Liver (tissue), 9 donors: Measurements from ENCODE around the gene ATXN8OS. TPM values are rescaled to one million over a fixed set of nuclear protein-coding genes. Genes with fewer than 3 reads are reported as not detected.

ENCODE experiments used
- DNase-seq: peaks from one replicate; pipeline ENCODE4 v3.0.0-alpha.2; 2017; ENCODE audit warnings: low spot score
- H3K27ac ChIP-seq, 2 donors: one replicate each; pipeline ENCODE4 v1.7.0; 2013; ENCODE audit warnings: inconsistent platforms in 2 of 2, low read length in 2 of 2, control low read depth in 1 of 2, low read depth in 1 of 2, mild to moderate bottlenecking in 1 of 2
- H3K27me3 ChIP-seq, 4 donors: one replicate each; pipeline versions ENCODE4 v1.6.1 to v1.7.0; 2013; ENCODE audit warnings: low read length in 3 of 4, inconsistent platforms in 1 of 4, mild to moderate bottlenecking in 1 of 4, moderate library complexity in 1 of 4; ENCODE audit not compliant: control insufficient read depth in 4 of 4, insufficient read depth in 4 of 4
- H3K36me3 ChIP-seq, 4 donors: one replicate each; pipeline versions ENCODE4 v1.6.1 to v1.7.0; 2013; ENCODE audit warnings: low read length in 3 of 4, mild to moderate bottlenecking in 3 of 4, low read depth in 1 of 4, moderate library complexity in 1 of 4; ENCODE audit not compliant: control insufficient read depth in 4 of 4, insufficient read depth in 3 of 4
- H3K4me1 ChIP-seq, 4 donors: one replicate each; pipeline versions ENCODE4 v1.6.1 to v1.7.0; 2013; ENCODE audit warnings: low read length in 3 of 4, mild to moderate bottlenecking in 3 of 4, moderate library complexity in 1 of 4; ENCODE audit not compliant: control insufficient read depth in 4 of 4, insufficient read depth in 4 of 4
- H3K4me3 ChIP-seq, 3 donors: one replicate each; pipeline versions ENCODE4 v1.6.1 to v1.7.0; 2013; ENCODE audit warnings: low read length in 3 of 3, control low read depth in 1 of 3, low read depth in 1 of 3, mild to moderate bottlenecking in 1 of 3
- H3K9ac ChIP-seq, 2 donors: one replicate each; pipeline ENCODE4 v1.7.0; 2013; ENCODE audit warnings: low read length in 2 of 2, mild to moderate bottlenecking in 2 of 2, moderate library complexity in 2 of 2, control low read depth in 1 of 2, low read depth in 1 of 2
- H3K9me3 ChIP-seq, 4 donors: one replicate each; pipeline versions ENCODE4 v1.6.1 to v1.7.0; 2013; ENCODE audit warnings: low read length in 3 of 4; ENCODE audit not compliant: control insufficient read depth in 4 of 4
- CTCF ChIP-seq: fragments of 150-350 bp; IDR thresholded peaks from 2 replicates; pipeline ENCODE4 v1.5.1; 2017; ENCODE audit warnings: improper control_type of control experiment, low read depth, low read length; ENCODE audit not compliant: missing input control
- EGR1 ChIP-seq, 2 donors: IDR thresholded peaks; 2 replicates each; pipeline ENCODE4 v1.6.1; 2016 to 2018; ENCODE audit warnings: antibody characterized with exemption in 2 of 2, low read depth in 2 of 2
- FOXA1 ChIP-seq: IDR thresholded peaks from 2 replicates; pipeline ENCODE4 v1.6.1; 2016; ENCODE audit warnings: antibody characterized with exemption
- FOXA2 ChIP-seq: IDR thresholded peaks from 2 replicates; pipeline ENCODE4 v1.6.1; 2016; ENCODE audit warnings: antibody characterized with exemption
- GABPA ChIP-seq, 2 donors: IDR thresholded peaks in 1 of 2; conservative IDR thresholded peaks in 1 of 2; 2 replicates each; pipeline ENCODE4 v1.6.1; 2016; ENCODE audit warnings: antibody characterized with exemption in 2 of 2, mild to moderate bottlenecking in 1 of 2, moderate library complexity in 1 of 2
- HNF4A ChIP-seq, 2 donors: conservative IDR thresholded peaks; 2 replicates each; pipeline ENCODE4 v1.6.1; 2016; ENCODE audit warnings: antibody characterized with exemption in 2 of 2, mild to moderate bottlenecking in 2 of 2
- HNF4G ChIP-seq: IDR thresholded peaks from 2 replicates; pipeline ENCODE4 v1.6.1; 2016; ENCODE audit warnings: antibody characterized with exemption
- JUND ChIP-seq, 2 donors: IDR thresholded peaks; 2 replicates each; pipeline ENCODE4 v1.6.1; 2016; ENCODE audit warnings: antibody characterized with exemption in 2 of 2
- NR2F2 ChIP-seq: IDR thresholded peaks from 2 replicates; pipeline ENCODE4 v1.6.1; 2016; ENCODE audit warnings: antibody characterized with exemption
- RAD21 ChIP-seq, 2 donors: IDR thresholded peaks; 2 replicates each; pipeline ENCODE4 v1.6.1; 2016; ENCODE audit warnings: antibody characterized with exemption in 2 of 2, mild to moderate bottlenecking in 2 of 2
- REST ChIP-seq: IDR thresholded peaks from 2 replicates; pipeline ENCODE4 v1.6.1; 2016; ENCODE audit warnings: antibody characterized with exemption, mild to moderate bottlenecking
- RXRA ChIP-seq, 2 donors: IDR thresholded peaks; 2 replicates each; pipeline ENCODE4 v1.6.1; 2017 to 2018; ENCODE audit warnings: antibody characterized with exemption in 2 of 2, mild to moderate bottlenecking in 1 of 2
- SP1 ChIP-seq: IDR thresholded peaks from 2 replicates; pipeline ENCODE4 v1.6.1; 2018; ENCODE audit warnings: antibody characterized with exemption, mild to moderate bottlenecking
- TAF1 ChIP-seq: conservative IDR thresholded peaks from 2 replicates; pipeline ENCODE4 v1.6.1; 2016; ENCODE audit warnings: antibody characterized with exemption, mild to moderate bottlenecking
- YY1 ChIP-seq: IDR thresholded peaks from 2 replicates; pipeline ENCODE4 v1.6.1; 2016; ENCODE audit warnings: antibody characterized with exemption, mild to moderate bottlenecking
- WGBS: extraction: QIAGEN DNeasy Blood & Tissue Kit; methylation state at CpG from one replicate; pipeline ENCODE4 v1.1.7; 2013; 5-methylcytosine and 5-hydroxymethylcytosine counted together
- polyA plus RNA-seq, 2 donors: library from polyadenylated mRNA; stranded (reverse) in 1 of 2; unstranded in 1 of 2; fragments of 200-250 nt in 1 of 2; fragments of >200 nt in 1 of 2; fragmentation: Nextera tagmentation in 1 of 2; extraction: Ambion mirVana in 1 of 2; gene quantifications; one replicate each; pipeline versions ENCODE4 v1.2.1 to v1.2.3, GENCODE V29; 2013 to 2015
- total RNA-seq, 2 donors: library from RNA; depleted of rRNA; stranded (reverse); fragments of >200 nt; gene quantifications; one replicate each; pipeline ENCODE4 v1.2.3, GENCODE V29; 2014
- TF ChIP-seq, protein P1 (sequence below): IDR thresholded peaks from 2 replicates; pipeline ENCODE4 v1.6.1; 2016; ENCODE audit warnings: antibody characterized with exemption
- TF ChIP-seq, protein P2 (sequence below): IDR thresholded peaks from 2 replicates; pipeline ENCODE4 v1.6.1; 2016; ENCODE audit warnings: antibody characterized with exemption
- TF ChIP-seq, protein P3 (sequence below): IDR thresholded peaks from 2 replicates; pipeline ENCODE4 v1.6.1; 2016; ENCODE audit warnings: antibody characterized with exemption
- donor health status: healthy.
- donor health status: healthy.
- donor health status: healthy.
- donor health status: healthy.
- donor health status: healthy.

Gene ATXN8OS
- total and polyA plus RNA-seq, 4 donors: not detected

DNA sequence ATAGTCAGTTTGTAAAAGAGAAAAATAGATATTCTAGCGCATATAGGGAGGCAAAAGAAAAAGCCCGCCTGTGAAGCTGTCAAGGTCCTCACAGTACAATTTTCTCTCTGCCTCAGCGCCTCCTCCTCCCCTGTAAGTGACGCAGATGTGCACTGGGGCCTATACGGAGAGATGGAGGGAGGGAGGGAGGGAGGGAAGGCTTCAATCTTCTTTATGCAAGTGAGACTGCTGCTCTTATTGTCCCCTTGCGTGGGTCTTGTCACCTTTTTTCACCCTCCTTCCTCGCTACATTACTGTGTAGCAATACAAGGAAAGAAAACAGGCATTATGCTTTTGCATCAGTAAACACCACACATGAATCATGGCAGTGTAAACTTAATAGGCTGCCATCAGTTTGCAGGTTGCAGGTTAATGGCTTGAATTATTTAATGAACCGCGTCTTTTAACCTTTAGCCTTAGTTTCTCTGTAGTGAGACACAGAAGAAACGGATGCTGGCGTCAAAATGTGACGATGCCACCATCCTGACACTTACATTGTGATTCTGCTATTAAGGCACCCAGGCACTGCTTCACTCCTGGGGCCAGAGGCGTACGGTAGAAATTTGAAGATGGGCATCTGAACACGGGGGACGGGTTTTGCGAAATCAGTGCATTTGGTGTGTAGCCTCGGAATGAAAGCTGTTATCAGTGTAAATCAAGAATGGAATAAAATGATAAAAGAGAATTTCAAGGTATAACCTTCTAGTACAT lies 905 bp downstream of the ATXN8OS start, which contains the start of gene KLHL1:
Gene KLHL1 (minus strand): TSS at position 97 of the 750 bp plus-strand sequence. CDS start 753 bp downstream, outside the sequence.
- TF ChIP-seq TAF1 (no peak), YY1 (no peak), FOXA2 (no peak)
- TF ChIP-seq, protein P1, sequence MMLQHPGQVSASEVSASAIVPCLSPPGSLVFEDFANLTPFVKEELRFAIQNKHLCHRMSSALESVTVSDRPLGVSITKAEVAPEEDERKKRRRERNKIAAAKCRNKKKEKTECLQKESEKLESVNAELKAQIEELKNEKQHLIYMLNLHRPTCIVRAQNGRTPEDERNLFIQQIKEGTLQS: no peak
- TF ChIP-seq, protein P2, sequence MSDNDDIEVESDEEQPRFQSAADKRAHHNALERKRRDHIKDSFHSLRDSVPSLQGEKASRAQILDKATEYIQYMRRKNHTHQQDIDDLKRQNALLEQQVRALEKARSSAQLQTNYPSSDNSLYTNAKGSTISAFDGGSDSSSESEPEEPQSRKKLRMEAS: no peak
- TF ChIP-seq, protein P3, sequence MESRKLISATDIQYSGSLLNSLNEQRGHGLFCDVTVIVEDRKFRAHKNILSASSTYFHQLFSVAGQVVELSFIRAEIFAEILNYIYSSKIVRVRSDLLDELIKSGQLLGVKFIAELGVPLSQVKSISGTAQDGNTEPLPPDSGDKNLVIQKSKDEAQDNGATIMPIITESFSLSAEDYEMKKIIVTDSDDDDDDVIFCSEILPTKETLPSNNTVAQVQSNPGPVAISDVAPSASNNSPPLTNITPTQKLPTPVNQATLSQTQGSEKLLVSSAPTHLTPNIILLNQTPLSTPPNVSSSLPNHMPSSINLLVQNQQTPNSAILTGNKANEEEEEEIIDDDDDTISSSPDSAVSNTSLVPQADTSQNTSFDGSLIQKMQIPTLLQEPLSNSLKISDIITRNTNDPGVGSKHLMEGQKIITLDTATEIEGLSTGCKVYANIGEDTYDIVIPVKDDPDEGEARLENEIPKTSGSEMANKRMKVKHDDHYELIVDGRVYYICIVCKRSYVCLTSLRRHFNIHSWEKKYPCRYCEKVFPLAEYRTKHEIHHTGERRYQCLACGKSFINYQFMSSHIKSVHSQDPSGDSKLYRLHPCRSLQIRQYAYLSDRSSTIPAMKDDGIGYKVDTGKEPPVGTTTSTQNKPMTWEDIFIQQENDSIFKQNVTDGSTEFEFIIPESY: no peak
- WGBS: 58% methylated on average over 18 of the region's 18 CpGs

DNA sequence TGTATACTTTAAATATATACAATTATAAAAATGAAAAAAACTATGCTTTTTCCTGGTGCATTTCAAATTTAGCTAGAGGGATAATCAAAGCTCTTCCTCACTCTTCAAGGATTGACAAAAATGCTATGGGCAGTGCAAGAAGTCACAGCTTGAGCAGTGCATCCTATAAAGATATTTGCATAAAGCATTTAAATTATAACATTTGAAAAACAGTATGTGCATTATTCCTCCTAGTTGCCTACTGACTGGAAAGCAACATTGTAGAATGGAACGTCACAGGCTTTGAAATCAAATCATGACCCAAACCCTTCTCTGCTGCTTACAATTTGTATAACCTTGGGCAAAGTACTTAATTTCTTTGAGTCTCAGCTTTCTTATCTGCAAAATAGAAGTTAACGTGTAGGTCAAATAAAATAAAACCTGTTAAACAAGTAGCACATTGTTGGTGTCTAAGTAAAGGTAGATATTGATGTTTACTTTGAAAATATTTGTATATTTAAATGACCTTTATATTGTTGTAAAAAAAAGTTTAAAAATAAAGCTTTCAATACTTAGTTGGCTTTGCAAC lies 9.8 kb downstream of the ATXN8OS start:
- 27% methylated on average over 2 of the region's 2 CpGs for WGBS
- Histone ChIP-seq H3K9ac (no peak overlapping the region), H3K4me3 (no peak overlapping the region), H3K36me3 (no peaks in the 10 kb centered on the region), H3K27me3 (no peaks in the 10 kb centered on the region), H3K4me1 (no peaks in the 10 kb centered on the region), H3K9me3 (no peaks in the 10 kb centered on the region), H3K27ac (no peak overlapping the region)
- no peak for TF ChIP-seq CTCF
- TF ChIP-seq EGR1 (IDR thresholded peaks at IDR 0.05; ENCODE audit: low read depth in 2 of 2): no peak
- TF ChIP-seq YY1: no peak
- no peak for TF ChIP-seq REST
- no peak for TF ChIP-seq TAF1
- TF ChIP-seq SP1: no peak
- no peak for TF ChIP-seq HNF4G
- TF ChIP-seq RAD21 (IDR thresholded peaks at IDR 0.05): no peak
- no peak for TF ChIP-seq FOXA1
- TF ChIP-seq NR2F2: no peak
- TF ChIP-seq, protein P1: no peak
- TF ChIP-seq, protein P3: no peak
- no peak for TF ChIP-seq GABPA (IDR thresholded peaks at IDR 0.05 in 1 of 2, conservative IDR thresholded peaks at IDR 0.05 in 1 of 2)
- no peak for TF ChIP-seq RXRA (IDR thresholded peaks at IDR 0.05)
- no peak for TF ChIP-seq HNF4A (conservative IDR thresholded peaks at IDR 0.05)
- TF ChIP-seq, protein P2: no peak
- no peak for TF ChIP-seq JUND (IDR thresholded peaks at IDR 0.05)
- TF ChIP-seq FOXA2: no peak
- DNase-seq: no peak

More for the DNA sequence above, 905 bp downstream of the ATXN8OS start, which contains the start of gene KLHL1:
- no peak for DNase-seq
- H3K9ac ChIP-seq: no peak within 1 kb of the TSS
- no peak within 1 kb of the TSS for H3K27ac ChIP-seq
- H3K4me1 ChIP-seq: peaks cover 0 to 1% (median 0%) of the 10 kb centered on the region in 4 donors
- no peaks in the 10 kb centered on the region for H3K9me3 ChIP-seq
- peaks cover 0 to 3% (median 0%) of the 10 kb centered on the region in 4 donors for H3K27me3 ChIP-seq
- H3K4me3 ChIP-seq: no peak within 1 kb of the TSS
- no peaks in the 10 kb centered on the region for H3K36me3 ChIP-seq
